COLO668 (cell line): Measurements from ENCODE around the gene BOLA3.
"Not testable (repeated sequence)": the region's sequence is repeated elsewhere in the genome, so short reads cannot be mapped to it uniquely, and the experiment has no call there.

Experiments used
- DNase-seq: peaks from one replicate; lab custom pipeline; 2025; ENCODE audit not compliant: unreplicated experiment; lab: John Stamatoyannopoulos, UW

Gene BOLA3

DNA sequence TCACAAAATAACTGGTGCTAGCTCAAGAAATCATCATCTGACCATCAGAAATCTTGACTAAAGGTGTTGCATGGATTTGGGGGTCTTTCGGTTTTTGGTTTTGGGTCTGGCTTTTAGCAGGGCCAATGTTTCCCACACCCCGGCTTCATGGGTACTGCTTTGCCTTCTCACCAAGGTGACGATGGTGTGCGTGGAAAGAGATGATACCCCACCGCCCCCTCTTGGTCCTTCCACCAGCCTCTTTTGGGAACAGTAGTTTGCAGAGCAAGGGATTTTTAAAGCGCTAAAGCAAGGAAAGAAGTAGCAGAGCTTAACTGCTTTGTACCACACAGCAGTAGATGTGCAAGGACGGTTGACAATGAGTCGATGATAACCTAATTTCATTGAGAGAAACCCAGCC, 42.3 kb downstream of the BOLA3 start:
- DNase-seq: no peak

DNA sequence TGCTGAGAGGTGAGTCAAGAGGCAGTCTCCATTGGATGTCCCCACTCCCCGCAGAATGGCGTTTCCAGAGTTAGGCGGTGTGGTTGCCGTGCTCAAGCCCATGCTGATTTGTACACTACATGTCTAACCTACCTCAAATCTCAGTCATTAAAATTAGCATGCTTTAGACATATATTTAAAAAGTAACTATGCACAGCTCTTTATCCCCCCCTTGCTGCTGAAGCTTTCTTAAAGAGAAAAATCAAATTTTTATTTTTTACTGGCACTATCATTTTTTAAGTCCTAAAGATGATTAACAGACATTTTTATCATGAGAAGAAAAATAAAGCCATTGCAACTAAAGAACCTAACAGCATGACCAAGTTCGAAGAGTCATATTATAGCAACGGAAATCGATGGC, 42.9 kb downstream of the BOLA3 start:
- DNase-seq: no peak

DNA sequence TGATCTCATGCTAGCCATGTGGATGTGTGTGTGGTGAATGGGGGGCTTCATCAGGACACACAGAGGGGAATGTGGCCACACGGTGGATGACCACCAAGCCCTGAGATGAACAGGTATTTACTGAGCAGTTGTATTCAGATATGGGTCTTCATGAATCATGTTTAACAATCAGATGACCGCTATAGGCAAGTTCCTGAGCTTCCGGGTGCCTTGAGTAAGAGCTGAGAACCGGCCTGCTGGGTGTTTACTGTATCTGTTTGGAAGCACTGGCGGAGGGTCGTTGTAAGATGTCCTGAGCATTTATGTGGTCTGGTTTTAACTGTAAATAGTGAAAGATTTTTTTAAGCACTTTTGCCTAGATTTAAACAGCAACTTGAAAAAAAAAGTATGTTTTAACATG, 43.9 kb downstream of the BOLA3 start:
- DNase-seq: no peak

DNA sequence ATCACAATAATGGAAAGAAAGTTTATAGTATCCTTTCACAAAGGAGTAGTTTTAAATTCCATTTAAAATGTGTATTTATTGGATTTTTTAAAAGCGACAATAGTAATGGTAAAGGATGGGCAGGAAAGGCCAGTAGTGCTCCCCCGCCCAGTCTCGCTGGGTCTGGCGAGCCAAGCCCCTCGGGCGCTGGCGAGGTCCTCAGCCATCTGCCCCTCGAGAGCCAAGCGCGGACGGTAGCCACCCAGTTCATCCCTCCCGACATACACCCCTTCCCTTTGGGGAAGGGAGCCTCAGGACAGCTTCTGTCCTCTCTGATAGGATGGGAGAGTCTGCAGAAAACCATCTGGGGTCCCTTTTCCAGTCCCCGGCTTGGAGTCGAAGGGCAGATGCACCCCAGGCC, 45.2 kb downstream of the BOLA3 start:
- DNase-seq: no peak

DNA sequence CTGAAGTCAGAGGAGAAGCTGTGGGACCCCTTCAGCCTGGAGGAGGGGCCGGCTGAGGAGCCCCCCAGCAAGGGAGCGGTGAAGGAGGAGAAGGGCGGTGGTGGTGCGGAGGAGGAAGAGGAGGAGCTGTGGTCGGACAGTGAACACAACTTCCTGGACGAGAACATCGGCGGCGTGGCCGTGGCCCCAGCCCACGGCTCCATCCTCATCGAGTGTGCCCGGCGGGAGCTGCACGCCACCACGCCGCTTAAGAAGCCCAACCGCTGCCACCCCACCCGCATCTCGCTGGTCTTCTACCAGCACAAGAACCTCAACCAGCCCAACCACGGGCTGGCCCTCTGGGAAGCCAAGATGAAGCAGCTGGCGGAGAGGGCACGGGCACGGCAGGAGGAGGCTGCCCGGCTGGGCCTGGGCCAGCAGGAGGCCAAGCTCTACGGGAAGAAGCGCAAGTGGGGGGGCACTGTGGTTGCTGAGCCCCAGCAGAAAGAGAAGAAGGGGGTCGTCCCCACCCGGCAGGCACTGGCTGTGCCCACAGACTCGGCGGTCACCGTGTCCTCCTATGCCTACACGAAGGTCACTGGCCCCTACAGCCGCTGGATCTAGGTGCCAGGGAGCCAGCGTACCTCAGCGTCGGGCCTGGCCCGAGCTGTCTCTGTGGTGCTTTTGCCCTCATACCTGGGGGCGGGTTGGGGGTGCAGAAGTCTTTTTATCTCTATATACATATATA, 46.0 kb downstream of the BOLA3 start:
- DNase-seq: no peak

DNA sequence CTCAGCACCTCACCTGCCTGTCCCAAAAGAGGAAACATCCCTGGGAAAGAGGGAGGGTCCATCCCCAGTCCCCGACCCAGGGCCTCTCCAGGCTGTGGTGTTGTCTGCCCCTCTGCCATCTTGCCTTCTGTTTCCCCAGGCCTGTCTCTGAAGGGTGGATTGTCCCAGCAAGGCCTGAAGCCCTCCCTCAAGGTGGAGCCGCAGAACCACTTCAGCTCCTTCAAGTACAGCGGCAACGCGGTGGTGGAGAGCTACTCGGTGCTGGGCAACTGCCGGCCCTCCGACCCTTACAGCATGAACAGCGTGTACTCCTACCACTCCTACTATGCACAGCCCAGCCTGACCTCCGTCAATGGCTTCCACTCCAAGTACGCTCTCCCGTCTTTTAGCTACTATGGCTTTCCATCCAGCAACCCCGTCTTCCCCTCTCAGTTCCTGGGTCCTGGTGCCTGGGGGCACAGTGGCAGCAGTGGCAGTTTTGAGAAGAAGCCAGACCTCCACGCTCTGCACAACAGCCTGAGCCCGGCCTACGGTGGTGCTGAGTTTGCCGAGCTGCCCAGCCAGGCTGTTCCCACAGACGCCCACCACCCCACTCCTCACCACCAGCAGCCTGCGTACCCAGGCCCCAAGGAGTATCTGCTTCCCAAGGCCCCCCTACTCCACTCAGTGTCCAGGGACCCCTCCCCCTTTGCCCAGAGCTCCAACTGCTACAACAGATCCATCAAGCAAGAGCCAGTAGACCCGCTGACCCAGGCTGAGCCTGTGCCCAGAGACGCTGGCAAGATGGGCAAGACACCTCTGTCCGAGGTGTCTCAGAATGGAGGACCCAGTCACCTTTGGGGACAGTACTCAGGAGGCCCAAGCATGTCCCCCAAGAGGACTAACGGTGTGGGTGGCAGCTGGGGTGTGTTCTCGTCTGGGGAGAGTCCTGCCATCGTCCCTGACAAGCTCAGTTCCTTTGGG, 47.2 kb downstream of the BOLA3 start:
- no peak for DNase-seq

DNA sequence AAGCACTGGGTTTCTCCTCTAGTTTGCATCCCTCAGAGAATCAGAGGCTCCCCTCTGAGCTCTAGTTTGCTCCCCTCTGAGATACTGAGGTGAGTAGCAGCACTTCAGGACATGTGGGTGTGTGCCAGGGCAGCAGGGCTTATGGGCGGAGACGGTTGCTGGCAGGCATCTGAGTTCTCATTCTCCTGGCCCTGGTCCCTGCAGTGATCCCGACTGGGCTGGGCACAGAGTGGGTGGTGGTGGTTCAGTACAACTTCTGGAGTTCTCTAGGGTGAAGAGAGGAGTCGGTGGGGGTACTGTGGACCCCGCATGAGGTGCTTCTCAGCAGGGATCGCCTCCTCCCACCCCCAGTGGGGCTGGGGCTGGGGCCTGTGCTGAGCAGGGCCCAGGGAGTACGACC, 47.9 kb downstream of the BOLA3 start:
- no peak for DNase-seq

DNA sequence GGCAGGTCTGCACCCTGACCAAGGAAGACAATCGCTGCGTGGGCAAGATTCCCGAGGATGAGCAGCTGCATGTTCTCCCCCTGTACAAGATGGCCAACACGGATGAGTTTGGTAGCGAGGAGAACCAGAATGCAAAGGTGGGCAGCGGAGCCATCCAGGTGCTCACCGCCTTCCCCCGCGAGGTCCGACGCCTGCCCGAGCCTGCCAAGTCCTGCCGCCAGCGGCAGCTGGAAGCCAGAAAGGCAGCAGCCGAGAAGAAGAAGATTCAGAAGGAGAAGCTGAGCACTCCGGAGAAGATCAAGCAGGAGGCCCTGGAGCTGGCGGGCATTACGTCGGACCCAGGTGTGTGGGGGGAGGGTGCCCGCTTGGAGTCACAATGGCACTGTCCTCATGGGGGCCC, 48.4 kb downstream of the BOLA3 start:
- no peak for DNase-seq

DNA sequence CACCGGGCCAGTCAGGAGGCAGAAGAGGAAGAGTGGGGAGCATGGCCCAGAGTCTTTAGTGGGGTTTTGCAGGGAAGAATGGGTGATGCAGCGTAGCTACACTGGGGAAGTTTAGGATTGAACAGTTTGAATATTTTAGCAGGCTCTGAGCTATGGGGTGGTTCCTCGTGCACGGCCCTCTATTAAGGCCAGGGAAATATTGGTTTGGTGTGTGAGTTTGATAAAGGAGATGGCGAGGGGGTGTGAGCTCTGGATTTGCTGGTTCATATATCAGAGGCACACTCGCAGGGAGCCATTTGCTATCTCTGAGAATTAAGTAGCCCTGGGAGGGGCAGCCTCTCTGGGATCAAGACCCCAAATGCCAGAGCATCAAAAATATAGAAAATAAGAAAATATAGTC, 50.1 kb downstream of the BOLA3 start:
- DNase-seq: no peak

DNA sequence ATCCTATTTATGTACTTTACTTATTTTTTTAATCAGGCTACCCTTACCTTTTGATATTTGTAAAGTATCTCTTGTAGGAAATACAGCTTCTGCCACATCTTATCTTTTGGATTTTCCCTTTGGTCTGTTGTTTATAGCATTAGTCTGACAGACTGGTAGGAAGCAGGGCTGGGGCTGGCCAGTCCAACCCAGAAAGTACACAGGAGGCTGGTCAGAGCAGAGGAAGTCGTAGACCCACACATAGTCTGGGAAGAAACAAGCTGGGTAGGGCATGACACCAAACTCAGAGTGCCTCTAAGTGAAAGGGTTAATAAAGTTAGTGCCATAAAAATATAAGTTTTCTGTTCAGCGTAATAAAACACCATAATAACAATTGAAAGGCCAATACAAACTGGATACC, 51.7 kb downstream of the BOLA3 start:
- no peak for DNase-seq

DNA sequence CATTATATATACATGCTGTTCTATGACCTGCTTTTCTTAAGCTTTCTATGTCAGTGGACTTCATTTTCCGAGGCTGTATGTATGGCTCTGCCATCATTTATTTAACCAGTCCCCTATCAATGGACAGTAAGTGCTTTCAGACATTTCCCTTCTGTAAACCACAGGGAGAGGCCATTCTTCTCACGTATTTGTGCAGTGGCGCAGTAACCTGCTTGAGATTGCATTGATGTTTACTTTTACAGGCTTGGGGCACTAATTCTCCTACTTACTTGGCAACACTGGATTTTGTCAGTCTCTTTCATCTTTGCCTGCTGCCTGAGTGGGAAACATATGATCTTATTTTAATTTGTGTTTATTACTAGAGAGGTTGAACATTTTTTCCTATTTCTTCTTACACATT, 52.1 kb downstream of the BOLA3 start:
- no peak for DNase-seq

DNA sequence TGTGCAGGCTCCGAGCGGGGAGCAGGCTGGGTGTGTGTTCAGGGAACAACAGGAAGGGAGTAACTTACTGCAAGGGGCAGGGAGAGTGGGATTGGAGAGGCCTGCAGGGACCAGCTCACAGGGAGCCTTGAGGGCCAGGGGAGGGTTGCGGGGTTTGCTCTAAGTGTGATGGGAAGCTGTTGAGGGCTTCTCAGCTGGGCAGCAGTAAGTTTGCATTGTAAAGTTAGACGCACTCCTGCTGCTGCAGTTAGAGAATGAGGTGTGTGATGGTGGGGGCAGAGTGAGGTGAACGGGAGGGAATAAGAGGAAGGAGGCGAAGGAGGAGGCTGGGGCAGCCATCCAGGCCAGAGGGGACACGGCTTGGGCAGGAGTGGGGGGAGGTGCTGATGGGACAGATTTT, 53.4 kb downstream of the BOLA3 start:
- DNase-seq: no peak

DNA sequence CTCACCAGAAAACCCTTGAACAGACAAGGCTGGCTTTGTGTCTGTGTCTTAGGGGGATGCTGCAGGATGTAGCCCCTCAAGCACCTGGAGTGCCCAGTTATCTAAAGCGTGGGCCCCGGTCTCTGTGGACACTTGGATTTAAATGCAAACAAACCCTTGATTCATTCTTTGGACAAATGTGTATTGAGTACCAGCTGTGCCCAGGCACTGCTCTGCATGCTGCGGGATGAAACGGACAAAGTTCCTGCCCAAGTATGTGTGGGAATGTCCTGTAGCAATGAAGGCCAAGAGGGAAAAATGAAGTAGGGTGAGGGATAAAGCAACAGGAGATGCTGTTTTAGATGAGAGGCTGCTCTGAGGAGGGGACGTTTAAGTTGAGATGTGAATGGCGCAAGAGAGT, 53.9 kb downstream of the BOLA3 start:
- no peak for DNase-seq

DNA sequence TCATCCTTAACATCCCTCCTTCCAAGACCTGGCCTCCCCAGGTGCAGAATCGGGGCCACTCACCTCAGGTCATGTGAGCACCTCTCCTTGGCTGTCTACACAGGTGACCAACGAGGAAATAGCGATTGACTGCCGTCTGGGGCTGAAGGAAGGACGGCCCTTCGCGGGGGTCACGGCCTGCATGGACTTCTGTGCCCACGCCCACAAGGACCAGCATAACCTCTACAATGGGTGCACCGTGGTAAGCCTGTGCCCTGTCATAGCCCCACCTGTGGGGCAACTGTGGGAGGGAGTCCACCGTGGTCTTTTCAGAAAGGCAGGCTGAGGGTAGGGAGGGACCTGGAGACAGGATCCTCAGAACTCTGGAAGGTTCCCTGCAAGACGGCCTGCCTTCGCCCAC, 54.3 kb downstream of the BOLA3 start:
- no peak for DNase-seq

DNA sequence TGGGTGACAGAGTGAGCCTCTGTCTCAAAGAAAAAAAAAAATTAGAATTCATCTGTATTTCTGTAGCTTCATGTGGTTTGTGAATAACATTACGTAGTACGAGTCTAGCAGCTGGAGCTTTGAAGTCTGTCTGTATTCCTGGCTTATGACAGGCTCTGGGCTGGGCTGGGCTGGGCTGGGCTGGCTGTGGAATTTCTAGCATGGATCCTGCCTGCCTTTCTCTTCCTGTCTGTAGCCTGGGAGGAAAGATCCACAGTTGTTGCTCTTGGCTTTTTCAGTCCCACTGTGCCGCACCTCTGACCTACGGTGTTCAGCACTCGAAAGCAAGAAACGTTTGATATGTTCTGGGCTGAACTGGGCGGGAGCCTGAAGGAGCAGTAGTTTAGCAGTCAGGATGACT, 55.4 kb downstream of the BOLA3 start:
- DNase-seq: no peak

DNA sequence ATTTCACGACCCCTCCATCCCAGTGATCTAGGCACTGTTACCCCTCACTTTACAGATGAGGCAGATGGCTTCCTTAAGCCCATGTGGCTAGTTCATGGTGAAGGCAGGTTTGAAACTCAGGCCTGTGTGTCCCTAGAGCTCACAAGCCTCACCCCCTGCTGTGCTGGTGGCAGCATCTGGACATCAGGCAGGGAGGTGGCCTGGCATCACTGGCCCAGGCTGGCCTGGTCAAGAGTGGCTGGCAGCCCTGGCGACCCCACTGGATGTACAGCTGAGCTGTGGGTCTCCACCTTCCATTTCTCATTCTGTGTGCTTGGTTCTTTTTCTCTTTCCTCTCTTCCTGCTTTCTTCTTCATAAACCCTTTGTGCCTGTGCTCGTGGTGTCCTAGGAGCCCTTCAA, 56.3 kb downstream of the BOLA3 start:
- no peak for DNase-seq

DNA sequence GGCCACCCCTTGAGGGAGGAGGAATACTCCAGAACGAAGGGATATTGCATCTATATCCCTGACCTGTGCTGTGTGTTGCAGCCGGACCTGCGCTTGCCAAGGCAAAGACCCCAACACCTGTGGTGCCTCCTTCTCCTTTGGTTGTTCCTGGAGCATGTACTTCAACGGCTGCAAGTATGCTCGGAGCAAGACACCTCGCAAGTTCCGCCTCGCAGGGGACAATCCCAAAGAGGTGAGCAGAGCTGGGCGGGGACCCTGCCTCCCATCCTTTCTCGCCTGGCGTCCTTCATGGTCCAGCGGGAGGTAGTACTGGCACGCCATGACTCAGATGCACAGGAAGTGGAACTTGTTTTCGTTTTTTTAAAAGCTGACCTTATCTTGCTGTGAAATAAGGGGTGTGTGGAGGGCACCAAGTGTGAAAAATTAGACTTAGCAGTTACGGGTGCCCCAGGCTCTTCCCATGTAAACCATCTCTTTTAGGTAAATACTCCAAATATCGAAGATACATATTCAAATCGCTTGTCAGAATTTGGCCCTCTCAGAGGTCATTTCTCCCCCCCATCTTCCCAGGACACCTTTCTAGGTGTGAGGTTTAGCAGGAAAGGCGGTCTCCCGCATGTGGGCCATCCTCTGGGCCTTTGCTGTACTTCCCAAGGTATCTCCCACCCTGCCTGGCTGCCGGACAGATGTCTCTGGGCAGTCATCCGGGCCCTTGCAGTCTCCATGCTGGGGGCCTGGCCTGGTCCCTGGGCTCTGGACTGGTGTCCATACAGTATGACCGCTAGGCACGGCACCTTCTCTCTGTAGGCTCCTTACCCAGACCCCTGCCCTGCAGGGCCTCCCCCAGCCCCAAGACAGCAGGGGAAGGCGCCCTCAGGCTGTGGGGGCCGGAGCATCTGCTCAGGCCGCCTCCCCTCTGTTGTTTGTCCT, 57.6 kb downstream of the BOLA3 start:
- DNase-seq: no peak

DNA sequence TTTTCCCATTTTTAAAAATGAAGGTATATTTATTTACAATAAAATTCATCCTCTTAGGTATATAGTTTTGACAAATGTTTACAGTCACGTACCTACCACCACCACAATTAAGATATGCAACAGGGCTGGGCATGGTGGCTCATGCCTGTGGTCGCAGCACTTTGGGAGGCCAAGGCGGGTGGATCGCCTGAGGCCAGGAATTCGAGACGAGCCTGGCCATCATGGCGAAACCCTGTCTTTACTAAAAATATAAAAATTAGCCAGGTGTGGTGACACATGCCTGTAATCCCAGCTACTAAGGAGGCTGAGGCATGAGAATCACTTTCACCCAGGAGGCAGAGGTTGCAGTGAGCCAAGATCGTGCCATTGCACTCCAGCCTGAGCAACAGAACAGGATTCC, 59.0 kb downstream of the BOLA3 start:
- DNase-seq: not testable (repeated sequence)

DNA sequence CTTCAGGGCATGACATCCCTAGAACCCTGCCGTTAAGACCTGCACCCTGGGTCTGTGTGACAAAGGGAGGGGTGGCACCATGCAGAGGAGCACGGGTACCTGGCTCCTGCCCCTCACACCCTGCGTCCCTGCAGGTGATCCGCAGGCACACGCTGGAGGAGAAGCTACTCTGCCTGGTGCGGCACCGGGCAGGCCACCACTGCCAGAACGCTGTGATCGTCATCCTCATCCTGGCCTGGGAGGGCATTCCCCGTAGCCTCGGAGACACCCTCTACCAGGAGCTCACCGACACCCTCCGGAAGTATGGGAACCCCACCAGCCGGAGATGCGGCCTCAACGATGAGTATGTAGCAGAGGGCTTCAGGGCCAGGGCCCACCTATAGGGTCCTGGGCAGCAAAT, 60.0 kb downstream of the BOLA3 start:
- DNase-seq: no peak

DNA sequence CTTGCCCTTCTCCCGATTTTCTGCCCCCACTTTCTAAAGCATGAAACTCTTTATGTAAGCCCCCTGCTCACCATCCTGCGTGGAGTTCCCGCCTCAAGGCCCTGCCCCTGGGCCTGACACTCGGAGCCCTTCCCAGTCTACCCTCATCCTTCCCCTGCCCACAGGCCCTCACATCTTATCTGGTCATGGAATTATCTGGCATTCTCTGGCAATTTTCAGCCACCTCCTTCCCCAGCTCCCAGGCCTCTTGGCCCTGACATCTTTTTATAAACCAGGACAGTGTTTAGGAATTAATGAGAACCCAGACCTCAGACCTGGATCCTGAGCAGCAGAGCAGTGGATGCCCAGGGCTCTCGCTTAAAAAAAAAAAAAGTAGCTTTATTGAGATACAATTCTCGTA, 61.7 kb downstream of the BOLA3 start:
- DNase-seq: no peak
